Ovary (tissue), 9 donors: ENCODE measurements around the gene ZC3H10. TPM values are rescaled to one million over a fixed set of nuclear protein-coding genes. Genes with fewer than 3 reads are reported as not detected.
A peak's percentile ranks its signal among the peaks of the same experiment; 100 is the strongest.

Source experiments
- DNase-seq, 5 donors: peaks; one replicate each; pipeline ENCODE4 v3.0.0-alpha.2; 2019 to 2020
- H3K27ac ChIP-seq, 2 donors: fragments of 200-600 bp; one replicate each; pipeline versions ENCODE4 v1.5.1 to v1.8.0; 2019 to 2022
- H3K27me3 ChIP-seq: fragments of 200-600 bp; one replicate; pipeline ENCODE4 v1.8.0; 2022
- H3K36me3 ChIP-seq: fragments of 200-600 bp; sonication (generic); one replicate; pipeline ENCODE4 v1.5.1; 2019
- H3K4me1 ChIP-seq: one replicate; pipeline ENCODE4 v1.8.1; 2013; ENCODE audit warnings: mild to moderate bottlenecking, moderate library complexity; ENCODE audit not compliant: insufficient read depth
- H3K4me3 ChIP-seq: fragments of 200-600 bp; sonication (generic); one replicate; pipeline ENCODE4 v1.5.1; 2017
- H3K9me3 ChIP-seq, 2 donors: fragments of 200-600 bp in 1 of 2; sonication (generic) in 1 of 2; one replicate each; pipeline versions ENCODE4 v1.5.1 to v1.8.1; 2013 to 2019; ENCODE audit warnings: mild to moderate bottlenecking in 1 of 2, moderate library complexity in 1 of 2
- CTCF ChIP-seq, 3 donors: fragments of 450-650 bp in 2 of 3; fragments of 200-600 bp in 1 of 3; IDR thresholded peaks; one replicate each; pipeline versions ENCODE4 v1.5.1 to v1.8.0; 2016 to 2022; ENCODE audit warnings: antibody characterized with exemption in 3 of 3, mild to moderate bottlenecking in 1 of 3
- EP300 ChIP-seq: sonication (generic); formaldehyde crosslinking; IDR thresholded peaks from one replicate; pipeline ENCODE4 v1.6.1; 2017; ENCODE audit warnings: antibody characterized with exemption
- POLR2A ChIP-seq: fragments of 450-650 bp; IDR thresholded peaks from one replicate; pipeline ENCODE4 v1.6.1; 2017; ENCODE audit warnings: antibody characterized with exemption, mild to moderate bottlenecking, moderate library complexity
- WGBS, 3 donors: extraction: QIAGEN DNeasy Blood & Tissue Kit in 1 of 3; methylation state at CpG; one replicate each; pipeline versions ENCODE4 v1.1.5 to v1.1.7; 2013 to 2017; 5-methylcytosine and 5-hydroxymethylcytosine counted together
- intact Hi-C, 4 donors: fragments of 100-400 bp; cut with DNase I; formaldehyde crosslinking; loops; one replicate each; pipeline versions ENCODE4 v1.11.0 to v1.15.1; 2022 to 2023
- polyA plus RNA-seq, 2 donors: library from polyadenylated mRNA; stranded (reverse); fragments of 200-250 nt in 1 of 2; fragments of 350-450 nt in 1 of 2; fragmentation: Illumina TruSeq in 1 of 2; extraction: RNeasy Lipid Tissue Mini Kit (QIAGEN cat#74804) in 1 of 2; gene quantifications; one replicate each; pipeline ENCODE4 v1.2.3, GENCODE V29; 2013 to 2014
- total RNA-seq, 7 donors: library from RNA; depleted of rRNA in 2 of 7; stranded (reverse); fragments of >200 nt in 2 of 7; fragmentation: NEBNext Ultra II Directional in 3 of 7; extraction: Animal tissue kit (Norgen Biotek cat#: 25700) in 3 of 7; gene quantifications; one replicate each; pipeline versions ENCODE4 v1.1.0 to v1.2.4, GENCODE V29; 2016 to 2023
- donor health status: DM: no; HTN: no; CAD: no; lungs with moderate emphysema.
- donor health status: DM: no; HTN: no; CAD: no.
- donor health status: Bipolar disorder and iron deficiency.
- donor health status: DM: yes; HTN: yes; CAD: no.
- donor health status: DM: no; HTN: no; CAD: no.
- donor health status: DM: yes; HTN: yes; CAD: no.

The ZC3H10 gene
- total and polyA plus RNA-seq, 9 donors, result 1.8 to 14.7 (median 9.0) TPM

GRCh38 chr12:56146492-56147460, 28.7 kb downstream of the ZC3H10 start:
- H3K9me3 ChIP-seq, result no peaks in the 10 kb centered on the region
- peak overlapping the region; percentile 10 to 35 for H3K27ac ChIP-seq
- intact Hi-C loops, result no loop called here
- no peaks in the 10 kb centered on the region for H3K27me3 ChIP-seq
- whole genome bisulfite sequencing, 3 donors, result 27 to 37% (median 27%) methylated on average over 13 of the region's 13 CpGs
- TF ChIP-seq POLR2A (no peak), CTCF (IDR thresholded peaks at IDR 0.05) (no peak), EP300 (no peak)
- no peaks in the 10 kb centered on the region for H3K36me3 ChIP-seq
- no peak overlapping the region for H3K4me3 ChIP-seq
- DNase-seq, result peak; percentile 54 to 70 (median 64)
- H3K4me1 ChIP-seq, result peaks cover 6% of the 10 kb centered on the region

GRCh38 chr12:56150563-56150962, 32.5 kb downstream of the ZC3H10 start:
- Histone ChIP-seq H3K27ac (no peak overlapping the region), H3K9me3 (no peaks in the 10 kb centered on the region)
- WGBS, 3 donors, result 65 to 66% (median 66%) methylated on average over 3 of the region's 3 CpGs

GRCh38 chr12:56151672-56152131, 33.6 kb downstream of the ZC3H10 start:
- TF ChIP-seq CTCF (IDR thresholded peaks at IDR 0.05) (peak in 1 of 3 donors; percentile 38), POLR2A (no peak)
- intact Hi-C loops, result no loop called here
- H3K4me3 ChIP-seq, result peak overlapping the region; percentile 54
- H3K27me3 ChIP-seq, result no peaks in the 10 kb centered on the region
- H3K4me1 ChIP-seq, result peaks cover 14% of the 10 kb centered on the region
- H3K27ac ChIP-seq, result peak overlapping the region; percentile 37 to 74
- WGBS, 3 donors, result 6 to 10% (median 9%) methylated on average over 12 of the region's 12 CpGs
- peak in 2 of 5 donors; percentile 53 to 59 for DNase-seq
- no peaks in the 10 kb centered on the region for H3K36me3 ChIP-seq
- no peaks in the 10 kb centered on the region for H3K9me3 ChIP-seq

More at GRCh38 chr12:56150563-56150962, 32.5 kb downstream of the ZC3H10 start:
- peaks cover 14% of the 10 kb centered on the region for H3K4me1 ChIP-seq
- no peak for DNase-seq
- intact Hi-C loops, result no loop called here
- H3K27me3 ChIP-seq, result no peaks in the 10 kb centered on the region
- no peak overlapping the region for H3K4me3 ChIP-seq
- TF ChIP-seq EP300 (no peak), CTCF (IDR thresholded peaks at IDR 0.05) (no peak), POLR2A (no peak)
- no peaks in the 10 kb centered on the region for H3K36me3 ChIP-seq

GRCh38 chr12:56152132-56152755, 34.2 kb downstream of the ZC3H10 start, which contains the start of gene MYL6B:
MYL6B (plus strand) TSS chr12:56152587; CDS start chr12:56153919, 1,332 bp downstream.
- DNase-seq, result peak; percentile 89 to 95 (median 92)
- H3K4me3 ChIP-seq, result peak within 1 kb of the TSS; percentile 54
- H3K9me3 ChIP-seq, result no peaks in the 10 kb centered on the region
- no peak for TF ChIP-seq CTCF (IDR thresholded peaks at IDR 0.05)
- TF ChIP-seq EP300, result no peak
- no peak for TF ChIP-seq POLR2A
- no peaks in the 10 kb centered on the region for H3K36me3 ChIP-seq
- intact Hi-C loops, result no loop called here
- 0 to 1% (median 0%) methylated on average over 32 to 37 of the region's 37 CpGs for WGBS, 3 donors
- H3K27ac ChIP-seq, result peak within 1 kb of the TSS; percentile 37 to 74
- no peaks in the 10 kb centered on the region for H3K27me3 ChIP-seq
- peaks cover 12% of the 10 kb centered on the region for H3K4me1 ChIP-seq
